ENCODE results near the gene SUMF1.

SUMF1 gene

DNA sequence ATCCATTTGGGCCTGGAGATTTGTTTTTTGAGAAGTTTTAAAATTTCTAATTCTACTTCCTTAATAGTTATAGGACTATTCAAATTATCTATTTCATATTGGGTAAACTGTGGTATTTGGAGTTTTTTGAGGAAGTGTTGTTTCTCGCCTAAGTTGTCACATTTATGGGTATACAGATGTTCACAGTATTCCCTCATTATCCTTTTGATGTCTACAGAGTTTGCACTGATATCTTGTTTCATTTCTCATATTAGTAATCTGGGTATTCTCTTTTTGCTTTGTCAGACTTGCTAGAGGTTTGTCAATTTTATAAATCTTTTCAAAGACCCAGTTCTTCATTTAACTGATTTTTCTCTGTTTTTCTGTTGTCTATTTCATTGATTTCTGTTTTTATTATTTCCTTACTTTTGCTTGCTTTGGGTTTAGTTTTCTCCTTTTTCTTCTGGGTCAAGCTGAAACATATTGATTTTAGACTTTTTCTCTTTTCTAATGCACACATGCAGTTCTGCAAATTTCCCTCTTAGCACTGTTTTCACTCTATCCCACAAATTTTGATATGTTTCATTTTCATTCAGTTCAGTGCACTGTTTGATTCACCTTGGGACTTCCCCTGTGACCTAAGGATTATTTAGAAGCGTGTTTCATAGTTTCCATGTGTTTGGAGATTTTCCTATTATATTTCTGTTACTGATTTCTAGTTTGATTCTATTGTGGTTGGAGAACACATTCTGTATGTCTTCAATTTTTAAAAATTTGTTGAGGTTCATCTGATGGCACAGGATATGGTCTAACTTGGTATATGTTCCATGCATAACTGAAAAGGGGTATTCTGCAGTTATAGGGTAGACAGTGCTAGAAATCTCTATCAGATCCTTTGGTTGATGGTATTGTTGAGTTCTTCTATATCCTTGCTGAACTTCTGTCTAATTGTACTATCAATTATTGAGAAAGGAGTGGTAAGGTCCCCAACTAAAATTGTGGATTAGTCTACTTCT, 79.6 kb downstream of the SUMF1 start:
- no peaks in the 10 kb centered on the region for H3K79me2 ChIP-seq (ENCODE audit: control insufficient read depth, insufficient read depth, low read length, poor library complexity)
- no peak overlapping the region for H3K4me2 ChIP-seq (ENCODE audit: low read length)
- no peaks in the 10 kb centered on the region for H3K4me1 ChIP-seq (ENCODE audit: control insufficient read depth in 1 of 2, insufficient read depth in 2 of 2, low read length in 2 of 2)
- no peak overlapping the region for H3K27ac ChIP-seq (ENCODE audit: low read depth, low read length)
- H3K14ac ChIP-seq (ENCODE audit: low read length) = no peak overlapping the region
- no peak overlapping the region for H2BK5ac ChIP-seq (ENCODE audit: low read depth, low read length, poor library complexity)
- no peak overlapping the region for H2AFZ ChIP-seq (ENCODE audit: insufficient read depth, low read length, poor library complexity)
- no peak overlapping the region for H3K9ac ChIP-seq (ENCODE audit: low read length)
- H3K9me3 ChIP-seq (ENCODE audit: insufficient read depth, low read depth, low read length) = no peaks in the 10 kb centered on the region
- no peak overlapping the region for H4K12ac ChIP-seq (ENCODE audit: low read depth, low read length)
- no peak overlapping the region for H3K4me3 ChIP-seq (ENCODE audit: low read depth, low read length)
- no peaks in the 10 kb centered on the region for H3K27me3 ChIP-seq (ENCODE audit: insufficient read depth, low read length)
- H4K8ac ChIP-seq (ENCODE audit: low read depth, low read length) = no peak overlapping the region
- no peak overlapping the region for H4K91ac ChIP-seq (ENCODE audit: low read depth, low read length)
- H3K4ac ChIP-seq (ENCODE audit: low read depth, low read length) = no peak overlapping the region
- no peak overlapping the region for H3K18ac ChIP-seq (ENCODE audit: low read length)
- H3K79me1 ChIP-seq (ENCODE audit: low read length) = no peaks in the 10 kb centered on the region
- WGBS (ENCODE audit: extremely low coverage, insufficient coverage, insufficient read length) = no CpG with 5 or more reads among the region's 2 CpGs
- no peak for DNase-seq
- no peak overlapping the region for H2BK12ac ChIP-seq (ENCODE audit: low read length)
- no peaks in the 10 kb centered on the region for H3K36me3 ChIP-seq (ENCODE audit: control insufficient read depth in 1 of 2, insufficient read depth in 2 of 2, low read length in 2 of 2)
- no peak overlapping the region for H3K23ac ChIP-seq (ENCODE audit: low read length)
- H2BK120ac ChIP-seq (ENCODE audit: insufficient read depth, low read length, poor library complexity) = no peak overlapping the region
- H2AK5ac ChIP-seq (ENCODE audit: low read length) = no peak overlapping the region

DNA sequence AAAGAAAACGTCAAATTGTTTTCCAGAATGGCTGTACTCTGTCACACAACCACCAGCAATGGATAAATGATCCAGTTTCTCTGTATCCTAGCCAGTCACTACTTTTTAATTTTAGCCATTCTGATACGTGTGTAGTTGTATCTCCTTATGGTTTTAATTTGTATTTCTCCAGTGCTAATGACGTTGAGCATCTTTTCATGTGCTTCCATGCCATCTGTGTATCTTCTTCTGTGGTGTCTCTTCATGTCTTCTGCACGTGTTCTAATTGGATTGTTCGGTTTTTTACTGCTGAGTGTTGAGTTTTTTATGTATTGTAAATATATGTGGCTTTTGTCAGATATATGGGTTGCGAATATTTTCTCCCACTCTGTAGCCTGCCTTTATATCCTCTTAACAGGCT, 81.9 kb downstream of the SUMF1 start:
- no peaks in the 10 kb centered on the region for H3K9me3 ChIP-seq (ENCODE audit: insufficient read depth, low read depth, low read length)

DNA sequence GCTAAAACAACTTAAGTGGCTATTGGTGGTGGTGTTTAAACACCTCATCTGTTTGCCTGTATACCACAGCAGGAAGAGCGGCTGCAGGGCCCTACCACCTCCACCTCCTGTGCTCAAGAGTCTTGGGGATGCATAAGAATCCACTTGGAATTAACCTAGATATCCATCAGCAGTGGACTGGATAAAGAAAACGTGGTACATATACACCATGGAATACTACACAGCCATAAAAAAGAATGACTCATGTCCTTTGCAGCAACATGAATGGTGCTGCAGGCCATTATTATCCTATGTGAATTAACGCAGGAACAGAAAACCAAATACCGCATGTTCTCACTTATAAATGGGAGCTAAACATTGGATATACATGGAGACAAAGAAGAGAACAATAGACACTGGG, 87.1 kb downstream of the SUMF1 start:
- Histone ChIP-seq H3K4me3 (ENCODE audit: low read depth, low read length) (no peak overlapping the region), H3K79me2 (ENCODE audit: control insufficient read depth, insufficient read depth, low read length, poor library complexity) (no peaks in the 10 kb centered on the region), H2BK12ac (ENCODE audit: low read length) (no peak overlapping the region), H4K12ac (ENCODE audit: low read depth, low read length) (no peak overlapping the region), H4K91ac (ENCODE audit: low read depth, low read length) (no peak overlapping the region), H3K27ac (ENCODE audit: low read depth, low read length) (no peak overlapping the region), H3K9me3 (ENCODE audit: insufficient read depth, low read depth, low read length) (no peaks in the 10 kb centered on the region), H3K4me1 (ENCODE audit: control insufficient read depth in 1 of 2, insufficient read depth in 2 of 2, low read length in 2 of 2) (no peaks in the 10 kb centered on the region), H3K18ac (ENCODE audit: low read length) (no peak overlapping the region), H4K8ac (ENCODE audit: low read depth, low read length) (no peak overlapping the region), H2BK120ac (ENCODE audit: insufficient read depth, low read length, poor library complexity) (no peak overlapping the region), H3K79me1 (ENCODE audit: low read length) (no peaks in the 10 kb centered on the region), H3K9ac (ENCODE audit: low read length) (no peak overlapping the region), H3K27me3 (ENCODE audit: insufficient read depth, low read length) (no peaks in the 10 kb centered on the region), H2AK5ac (ENCODE audit: low read length) (no peak overlapping the region), H3K14ac (ENCODE audit: low read length) (no peak overlapping the region), H3K36me3 (ENCODE audit: control insufficient read depth in 1 of 2, insufficient read depth in 2 of 2, low read length in 2 of 2) (no peaks in the 10 kb centered on the region), H3K23ac (ENCODE audit: low read length) (no peak overlapping the region), H3K4ac (ENCODE audit: low read depth, low read length) (no peak overlapping the region), H3K4me2 (ENCODE audit: low read length) (no peak overlapping the region), H2BK5ac (ENCODE audit: low read depth, low read length, poor library complexity) (no peak overlapping the region), H2AFZ (ENCODE audit: insufficient read depth, low read length, poor library complexity) (no peak overlapping the region)
- no CpG with 5 or more reads among the region's 4 CpGs for WGBS (ENCODE audit: extremely low coverage, insufficient coverage, insufficient read length)
- DNase-seq = no peak

More for the DNA sequence above, 81.9 kb downstream of the SUMF1 start:
- no peak overlapping the region for H3K14ac ChIP-seq (ENCODE audit: low read length)
- no peak overlapping the region for H3K9ac ChIP-seq (ENCODE audit: low read length)
- no peak overlapping the region for H2AFZ ChIP-seq (ENCODE audit: insufficient read depth, low read length, poor library complexity)
- no peaks in the 10 kb centered on the region for H3K36me3 ChIP-seq (ENCODE audit: control insufficient read depth in 1 of 2, insufficient read depth in 2 of 2, low read length in 2 of 2)
- DNase-seq = no peak
- no peak overlapping the region for H2BK120ac ChIP-seq (ENCODE audit: insufficient read depth, low read length, poor library complexity)
- H4K8ac ChIP-seq (ENCODE audit: low read depth, low read length) = no peak overlapping the region
- no peak overlapping the region for H3K4me2 ChIP-seq (ENCODE audit: low read length)
- H3K79me2 ChIP-seq (ENCODE audit: control insufficient read depth, insufficient read depth, low read length, poor library complexity) = no peaks in the 10 kb centered on the region
- H2BK5ac ChIP-seq (ENCODE audit: low read depth, low read length, poor library complexity) = no peak overlapping the region
- H3K79me1 ChIP-seq (ENCODE audit: low read length) = no peaks in the 10 kb centered on the region
- H3K4me1 ChIP-seq (ENCODE audit: control insufficient read depth in 1 of 2, insufficient read depth in 2 of 2, low read length in 2 of 2) = no peaks in the 10 kb centered on the region
- no CpG with 5 or more reads among the region's 6 CpGs for WGBS (ENCODE audit: extremely low coverage, insufficient coverage, insufficient read length)
- H4K91ac ChIP-seq (ENCODE audit: low read depth, low read length) = no peak overlapping the region
- no peak overlapping the region for H2BK12ac ChIP-seq (ENCODE audit: low read length)
- no peak overlapping the region for H2AK5ac ChIP-seq (ENCODE audit: low read length)
- H3K18ac ChIP-seq (ENCODE audit: low read length) = no peak overlapping the region
- no peak overlapping the region for H3K4ac ChIP-seq (ENCODE audit: low read depth, low read length)
- no peak overlapping the region for H3K27ac ChIP-seq (ENCODE audit: low read depth, low read length)
- H3K27me3 ChIP-seq (ENCODE audit: insufficient read depth, low read length) = no peaks in the 10 kb centered on the region
- no peak overlapping the region for H3K23ac ChIP-seq (ENCODE audit: low read length)
- no peak overlapping the region for H4K12ac ChIP-seq (ENCODE audit: low read depth, low read length)
- no peak overlapping the region for H3K4me3 ChIP-seq (ENCODE audit: low read depth, low read length)

DNA sequence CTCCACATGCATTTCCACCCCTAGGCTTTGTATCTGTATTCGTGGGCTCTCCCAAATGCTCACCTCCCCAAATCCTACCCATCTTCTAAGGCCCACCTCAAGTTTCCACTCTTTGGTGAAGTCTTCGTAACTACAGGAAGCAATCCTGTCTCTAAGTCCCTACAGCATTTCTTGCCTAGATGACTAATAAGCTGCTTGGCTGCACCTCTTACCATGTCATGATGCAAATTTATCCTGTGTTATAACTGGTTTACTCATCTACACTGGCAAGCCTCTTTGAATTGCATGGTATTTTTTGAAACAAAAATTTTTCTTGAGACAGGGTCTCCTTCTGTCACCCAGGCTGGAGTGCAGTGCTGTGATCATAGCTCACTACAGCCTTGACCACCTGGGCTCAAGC, 90.6 kb downstream of the SUMF1 start:
- Histone ChIP-seq H3K79me1 (ENCODE audit: low read length) (no peaks in the 10 kb centered on the region), H3K36me3 (ENCODE audit: control insufficient read depth in 1 of 2, insufficient read depth in 2 of 2, low read length in 2 of 2) (no peaks in the 10 kb centered on the region), H3K14ac (ENCODE audit: low read length) (no peak overlapping the region), H2BK5ac (ENCODE audit: low read depth, low read length, poor library complexity) (no peak overlapping the region), H4K8ac (ENCODE audit: low read depth, low read length) (no peak overlapping the region), H3K9me3 (ENCODE audit: insufficient read depth, low read depth, low read length) (no peaks in the 10 kb centered on the region), H2BK120ac (ENCODE audit: insufficient read depth, low read length, poor library complexity) (no peak overlapping the region), H3K23ac (ENCODE audit: low read length) (no peak overlapping the region), H3K4me3 (ENCODE audit: low read depth, low read length) (no peak overlapping the region), H4K91ac (ENCODE audit: low read depth, low read length) (no peak overlapping the region), H3K27me3 (ENCODE audit: insufficient read depth, low read length) (no peaks in the 10 kb centered on the region), H3K4me1 (ENCODE audit: control insufficient read depth in 1 of 2, insufficient read depth in 2 of 2, low read length in 2 of 2) (no peaks in the 10 kb centered on the region), H2AK5ac (ENCODE audit: low read length) (no peak overlapping the region), H3K4me2 (ENCODE audit: low read length) (no peak overlapping the region), H3K9ac (ENCODE audit: low read length) (no peak overlapping the region), H3K27ac (ENCODE audit: low read depth, low read length) (no peak overlapping the region), H3K4ac (ENCODE audit: low read depth, low read length) (no peak overlapping the region), H2BK12ac (ENCODE audit: low read length) (no peak overlapping the region), H3K18ac (ENCODE audit: low read length) (no peak overlapping the region), H3K79me2 (ENCODE audit: control insufficient read depth, insufficient read depth, low read length, poor library complexity) (no peaks in the 10 kb centered on the region), H2AFZ (ENCODE audit: insufficient read depth, low read length, poor library complexity) (no peak overlapping the region), H4K12ac (ENCODE audit: low read depth, low read length) (no peak overlapping the region)
- WGBS (ENCODE audit: extremely low coverage, insufficient coverage, insufficient read length) = no CpG with 5 or more reads among the region's 2 CpGs
- no peak for DNase-seq

Measured in trophoblast cell (in vitro differentiated cells and primary cell).